ENCODE data around the gene KCNH8. TPM values are rescaled to one million over a fixed set of nuclear protein-coding genes. Genes with fewer than 3 reads are reported as not detected.

The KCNH8 gene
- total and polyA plus RNA-seq, 7 donors, result 0.11 to 0.24 TPM; not detected in 5

- H3K27me3 ChIP-seq (ENCODE audit: insufficient read depth in 3 of 3, low read length in 2 of 3), result peaks cover 0 to 3% (median 0%) of the 10 kb centered on the region in 3 donors
- no peak for TF ChIP-seq CTCF (IDR thresholded peaks at IDR 0.05)
- ATAC-seq (no peak), DNase-seq (no peak)
- no peaks in the 10 kb centered on the region for H3K36me3 ChIP-seq (ENCODE audit: insufficient read depth in 1 of 2, low read depth in 1 of 2)
- H3K9me3 ChIP-seq, result no peaks in the 10 kb centered on the region
- no peaks in the 10 kb centered on the region for H3K4me1 ChIP-seq
- H3K4me3 ChIP-seq, result no peak overlapping the region
- 85 to 89% (median 87%) methylated on average over 2 of the region's 2 CpGs for WGBS, 3 donors
- no peak overlapping the region for H3K27ac ChIP-seq
- intact Hi-C loops (cut with DNase I), result no loop called here
Measured at GRCh38 chr3:19573644-19574043, 425.3 kb downstream of the KCNH8 start.

GRCh38 chr3:19574268-19574667 is 426.0 kb downstream of the KCNH8 start:
- no peaks in the 10 kb centered on the region for H3K4me1 ChIP-seq
- no peaks in the 10 kb centered on the region for H3K36me3 ChIP-seq (ENCODE audit: insufficient read depth in 1 of 2, low read depth in 1 of 2)
- no peak for TF ChIP-seq CTCF (IDR thresholded peaks at IDR 0.05)
- H3K27ac ChIP-seq, result no peak overlapping the region
- H3K27me3 ChIP-seq (ENCODE audit: insufficient read depth in 3 of 3, low read length in 2 of 3), result peaks cover 0 to 3% (median 0%) of the 10 kb centered on the region in 3 donors
- ATAC-seq, result no peak
- no peak for DNase-seq
- WGBS, 3 donors, result 47 to 49% (median 49%) methylated on average over 3 of the region's 3 CpGs
- H3K9me3 ChIP-seq, result no peaks in the 10 kb centered on the region
- H3K4me3 ChIP-seq, result no peak overlapping the region
- intact Hi-C loops (cut with DNase I), result no loop called here

GRCh38 chr3:19576343-19576742 is 428.0 kb downstream of the KCNH8 start:
- TF ChIP-seq CTCF (IDR thresholded peaks at IDR 0.05), result no peak
- 84 to 93% (median 88%) methylated on average over 3 of the region's 3 CpGs for WGBS, 3 donors
- H3K4me1 ChIP-seq, result no peaks in the 10 kb centered on the region
- intact Hi-C loops (cut with DNase I), result no loop called here
- H3K4me3 ChIP-seq, result no peak overlapping the region
- peaks cover 0 to 3% (median 0%) of the 10 kb centered on the region in 3 donors for H3K27me3 ChIP-seq (ENCODE audit: insufficient read depth in 3 of 3, low read length in 2 of 3)
- H3K9me3 ChIP-seq, result no peaks in the 10 kb centered on the region
- no peaks in the 10 kb centered on the region for H3K36me3 ChIP-seq (ENCODE audit: insufficient read depth in 1 of 2, low read depth in 1 of 2)
- no peak overlapping the region for H3K27ac ChIP-seq
- DNase-seq, result no peak
- no peak for ATAC-seq

Measured in psoas muscle (tissue), 8 donors.